GM12892 (cell line): ENCODE data around the gene SARS1.
A peak's percentile ranks its signal among the peaks of the same experiment; 100 is the strongest.
"Not testable (repeated sequence)": the region's sequence is repeated elsewhere in the genome, so short reads cannot be mapped to it uniquely, and the experiment has no call there.

Experiments
- DNase-seq: peaks from one replicate; pipeline ENCODE4 v3.0.0; 2011; ENCODE audit not compliant: insufficient read length
- FAIRE-seq: peaks from 2 replicates; lab custom pipeline; 2011; peaks lifted over from hg19 to GRCh38; lab: Jason Lieb, UNC
- POLR2A ChIP-seq: IDR thresholded peaks from 2 replicates; pipeline ENCODE4 v1.6.1; 2011; ENCODE audit warnings: low read depth, low read length, control low read depth
- POLR2AphosphoS5 ChIP-seq: IDR thresholded peaks from 2 replicates; pipeline ENCODE4 v1.6.1; 2011; ENCODE audit warnings: low read depth, low read length, control low read depth
- TAF1 ChIP-seq: IDR thresholded peaks from 2 replicates; pipeline ENCODE4 v1.6.1; 2011; ENCODE audit warnings: low read depth, mild to moderate bottlenecking, control low read depth, low read length, borderline replicate concordance

Gene SARS1

DNA sequence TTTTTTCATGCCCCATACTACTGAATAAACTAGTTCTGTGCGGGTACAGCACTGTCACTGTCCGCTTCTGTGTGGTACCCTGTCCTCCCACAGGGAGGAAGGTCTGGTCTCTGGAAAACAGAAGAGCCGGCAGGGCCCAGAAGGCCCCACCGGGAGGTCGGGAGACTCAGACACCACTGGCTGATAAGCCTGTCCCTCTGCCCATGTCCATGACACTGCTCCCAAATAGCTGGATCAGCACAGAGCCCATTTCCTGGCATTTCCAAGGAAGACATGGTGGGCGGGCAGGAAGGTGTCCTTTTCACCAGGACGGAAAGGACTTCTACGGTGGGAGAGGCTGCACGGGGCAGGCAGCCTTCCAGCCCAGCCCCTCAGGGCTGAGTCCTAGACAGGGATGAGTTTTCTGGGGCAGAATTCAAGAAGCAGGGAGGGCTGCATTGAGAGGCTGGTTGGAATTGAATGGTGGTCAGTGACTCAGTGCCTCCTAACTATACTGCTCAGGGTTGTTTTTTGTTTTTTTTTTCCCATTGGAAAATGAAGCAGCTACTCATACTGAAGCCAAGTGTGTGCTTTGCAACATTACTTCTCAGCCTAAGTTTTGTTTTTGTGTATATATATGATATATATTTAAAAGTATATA is 62.1 kb downstream of the SARS1 start:
- no peak for DNase-seq
- no peak for FAIRE-seq
- TF ChIP-seq TAF1 (no peak), POLR2AphosphoS5 (no peak)

DNA sequence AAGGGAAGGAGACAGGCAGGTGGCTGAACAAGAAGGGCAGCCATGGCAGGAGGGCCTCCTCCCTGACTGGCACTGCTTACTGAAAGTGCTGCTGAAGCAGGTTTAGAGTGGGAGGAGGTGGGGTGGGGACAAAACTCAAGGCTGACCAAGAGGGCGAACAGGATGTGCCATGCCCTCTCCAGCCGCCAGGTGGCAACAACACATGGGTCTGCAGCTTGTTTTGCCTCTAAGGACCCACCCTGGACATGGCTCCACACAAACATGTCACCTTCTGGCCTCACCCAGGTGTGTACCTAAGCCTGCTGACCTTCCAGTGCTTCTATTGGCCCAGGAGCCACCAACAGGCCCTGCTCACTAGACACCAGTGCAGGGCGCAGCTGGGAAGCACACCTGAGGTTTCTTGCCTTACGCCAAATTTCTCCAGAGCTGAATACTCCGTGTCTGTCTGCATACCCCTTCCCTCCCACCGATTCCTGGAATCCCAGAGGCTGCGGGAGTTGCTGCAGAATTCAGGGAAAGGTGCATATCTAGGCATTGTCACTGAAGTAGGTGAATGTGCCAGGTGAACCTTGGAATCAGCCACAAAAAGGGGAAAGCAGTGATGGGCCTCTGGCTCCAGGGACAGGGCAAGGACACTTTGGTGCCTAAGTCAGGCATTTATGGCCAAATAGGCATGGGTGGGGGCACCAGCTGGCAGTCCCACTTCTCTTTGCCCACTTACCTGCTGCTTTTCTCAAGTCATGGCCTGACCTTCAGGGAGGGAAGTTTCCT is 63.9 kb downstream of the SARS1 start:
- FAIRE-seq (peak; percentile 80), DNase-seq (peak; percentile 74)
- TF ChIP-seq POLR2AphosphoS5 = no peak
- no peak for TF ChIP-seq TAF1
- no peak for TF ChIP-seq POLR2A

DNA sequence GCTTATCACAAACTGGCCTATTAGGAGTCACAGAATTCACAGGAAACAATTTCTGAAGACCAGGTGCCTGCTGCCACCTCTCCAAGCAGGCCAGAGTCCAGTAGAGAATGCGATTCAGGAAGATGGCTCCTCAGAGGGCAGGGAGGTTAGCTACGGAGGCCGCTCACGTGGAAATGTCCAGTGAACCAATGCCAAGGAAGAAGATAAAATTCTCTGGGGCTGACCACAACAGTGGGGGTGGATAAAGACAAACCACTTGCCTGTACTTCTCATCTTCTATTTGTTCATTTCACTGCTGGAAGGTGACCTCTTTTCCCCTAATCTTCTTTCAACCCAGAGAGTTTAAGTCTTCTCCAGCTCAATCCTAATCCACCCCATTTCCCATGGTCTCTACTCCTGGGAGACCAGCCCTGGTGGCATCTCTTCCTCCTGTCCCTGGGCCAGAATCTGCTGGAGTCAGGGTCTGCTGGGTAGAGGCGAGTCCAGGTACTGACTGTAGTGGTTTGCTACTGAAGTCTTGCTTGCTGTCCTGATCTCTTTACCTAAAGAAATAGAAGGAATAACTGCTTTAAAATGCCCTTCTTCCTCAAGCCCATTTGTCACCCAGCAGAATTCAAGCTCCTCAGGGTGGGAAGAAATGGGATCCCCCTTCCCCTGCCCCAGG is 66.0 kb downstream of the SARS1 start:
- DNase-seq = no peak
- FAIRE-seq = no peak

DNA sequence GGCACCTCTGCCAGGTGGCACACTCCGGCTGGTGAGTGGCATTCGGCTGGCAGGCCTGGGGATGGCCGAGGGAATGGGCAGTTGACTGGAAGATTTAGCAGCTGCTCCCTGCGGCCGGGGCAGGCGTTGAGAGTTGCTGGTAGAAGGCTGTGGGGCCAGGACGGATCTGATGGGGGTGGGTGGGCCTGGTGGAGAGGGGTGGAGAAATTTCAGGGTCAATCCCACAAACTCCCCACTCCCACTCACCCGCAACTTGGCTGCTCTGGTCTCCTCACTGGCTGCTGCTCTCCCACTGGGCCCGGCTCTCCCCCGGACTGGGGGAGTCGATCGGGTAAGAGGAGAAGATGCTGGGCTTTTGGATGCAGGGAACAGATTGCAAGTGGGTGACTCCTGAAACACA is 67.1 kb downstream of the SARS1 start:
- TF ChIP-seq POLR2A = no peak
- TF ChIP-seq POLR2AphosphoS5 = no peak
- no peak for TF ChIP-seq TAF1
- no peak for DNase-seq
- no peak for FAIRE-seq

More for the DNA sequence above, 66.0 kb downstream of the SARS1 start:
- TF ChIP-seq POLR2AphosphoS5 (no peak), TAF1 (no peak), POLR2A (no peak)

DNA sequence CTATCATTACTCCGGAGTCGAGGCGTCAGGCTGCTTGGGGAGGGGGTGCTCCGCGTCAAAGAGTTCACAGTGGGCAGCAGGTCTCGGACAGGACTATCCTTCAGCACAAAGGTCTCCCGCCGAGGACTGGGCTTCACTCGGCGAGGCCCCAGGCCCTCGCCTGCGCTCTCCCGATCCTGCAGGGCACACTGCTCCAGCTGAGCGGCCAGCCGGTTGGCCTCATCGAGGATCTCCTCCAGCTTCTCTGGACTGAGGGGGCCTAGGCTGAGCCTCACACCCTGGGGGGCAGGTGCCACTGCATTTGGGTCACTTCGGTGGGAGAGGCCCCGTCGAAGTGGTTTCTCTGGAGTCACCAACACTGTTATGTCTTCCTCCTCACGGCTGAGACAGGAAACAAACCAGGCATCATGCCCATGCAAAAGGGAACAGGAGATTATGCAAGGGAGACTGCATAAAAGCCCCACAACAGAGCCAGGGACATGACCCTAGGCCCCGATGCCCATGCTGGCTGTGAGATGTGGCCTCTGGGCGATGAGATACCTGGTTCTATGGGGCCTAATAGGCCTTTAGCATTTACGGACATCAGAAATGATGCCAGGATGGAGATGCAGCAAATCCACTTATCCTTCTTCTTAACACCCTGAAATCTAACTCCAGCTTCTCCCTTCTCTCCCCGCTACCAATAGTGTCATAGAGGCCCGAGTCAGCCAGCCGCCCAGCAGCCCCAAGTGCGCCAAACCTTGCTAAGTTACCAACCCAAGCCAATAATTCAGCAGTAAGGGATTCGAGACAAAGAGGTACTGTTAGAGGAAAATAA is 68.2 kb downstream of the SARS1 start:
- TF ChIP-seq POLR2A (no peak), TAF1 (no peak), POLR2AphosphoS5 (no peak)
- no peak for DNase-seq
- FAIRE-seq = no peak

DNA sequence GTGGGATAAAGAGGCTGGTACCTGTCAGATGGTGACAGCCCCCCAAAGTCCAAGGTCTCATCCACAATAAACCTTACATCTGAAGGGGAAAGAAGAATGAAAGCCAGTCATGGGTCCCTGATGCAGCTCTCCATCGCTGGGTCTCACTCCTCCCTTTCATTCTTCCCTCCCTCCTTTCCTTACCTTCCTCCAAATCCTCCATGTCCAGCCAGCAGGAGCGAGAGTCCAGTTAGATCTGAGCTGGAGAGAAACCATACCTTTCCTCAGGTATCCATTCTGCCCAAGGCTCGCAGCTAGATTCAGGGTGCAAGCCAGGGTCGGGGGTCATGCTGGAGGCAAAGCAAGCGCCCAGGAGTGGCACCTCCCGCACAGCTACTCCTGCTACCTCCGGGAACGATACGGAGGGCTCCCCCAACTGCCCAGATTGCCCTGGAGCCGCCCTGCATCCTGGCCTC is 68.8 kb downstream of the SARS1 start:
- FAIRE-seq (no peak), DNase-seq (no peak)
- no peak for TF ChIP-seq POLR2A
- TF ChIP-seq POLR2AphosphoS5 = no peak
- TF ChIP-seq TAF1 = no peak

DNA sequence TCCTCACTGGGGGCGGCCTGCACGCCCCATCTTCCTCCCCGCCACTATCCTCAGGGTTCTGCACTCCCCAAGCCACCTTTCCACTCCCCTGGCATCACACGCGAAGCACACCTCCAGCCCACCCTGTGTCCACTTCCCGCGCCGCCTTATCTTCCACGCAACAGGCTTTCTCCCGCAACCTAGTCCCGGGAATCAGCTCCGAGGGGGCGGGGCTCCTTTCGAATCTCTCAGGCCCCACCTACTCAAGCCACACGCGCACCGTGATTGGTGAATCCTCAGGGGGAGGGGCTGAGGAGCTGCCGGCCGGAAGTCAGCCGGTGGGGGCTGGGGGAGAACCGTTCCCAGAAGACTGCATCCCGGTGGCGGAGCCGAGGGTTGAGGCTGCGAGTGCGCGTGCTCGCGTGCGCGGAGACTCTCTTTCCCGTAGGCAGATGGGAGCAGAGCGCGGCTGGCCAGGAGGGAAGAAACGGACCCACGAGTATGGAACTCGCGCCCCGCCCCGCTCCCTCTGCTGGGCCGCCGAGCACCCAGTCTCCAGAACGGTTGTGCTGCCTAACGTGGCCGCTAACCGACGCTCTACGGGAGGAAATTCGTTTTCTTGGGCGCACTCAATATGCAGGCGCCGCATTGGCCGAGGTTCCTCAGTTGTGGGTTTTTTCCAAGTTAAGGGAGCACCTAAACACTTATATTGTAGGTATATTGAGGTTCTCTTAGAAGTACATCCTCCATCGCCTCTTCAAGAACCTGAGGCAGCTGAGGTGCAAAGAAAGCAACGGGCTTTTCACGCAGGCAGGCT is 69.4 kb downstream of the SARS1 start, which contains the start of gene PSRC1:
Gene PSRC1, minus strand, starts transcription at position 194 of the 796 bp plus-strand sequence.
- TF ChIP-seq POLR2AphosphoS5 (peak; percentile 58; the same call in 1 of the 2 replicates), TAF1 (no peak), POLR2A (peak; percentile 76)
- FAIRE-seq (peak; percentile 96), DNase-seq (peak; percentile 99)

DNA sequence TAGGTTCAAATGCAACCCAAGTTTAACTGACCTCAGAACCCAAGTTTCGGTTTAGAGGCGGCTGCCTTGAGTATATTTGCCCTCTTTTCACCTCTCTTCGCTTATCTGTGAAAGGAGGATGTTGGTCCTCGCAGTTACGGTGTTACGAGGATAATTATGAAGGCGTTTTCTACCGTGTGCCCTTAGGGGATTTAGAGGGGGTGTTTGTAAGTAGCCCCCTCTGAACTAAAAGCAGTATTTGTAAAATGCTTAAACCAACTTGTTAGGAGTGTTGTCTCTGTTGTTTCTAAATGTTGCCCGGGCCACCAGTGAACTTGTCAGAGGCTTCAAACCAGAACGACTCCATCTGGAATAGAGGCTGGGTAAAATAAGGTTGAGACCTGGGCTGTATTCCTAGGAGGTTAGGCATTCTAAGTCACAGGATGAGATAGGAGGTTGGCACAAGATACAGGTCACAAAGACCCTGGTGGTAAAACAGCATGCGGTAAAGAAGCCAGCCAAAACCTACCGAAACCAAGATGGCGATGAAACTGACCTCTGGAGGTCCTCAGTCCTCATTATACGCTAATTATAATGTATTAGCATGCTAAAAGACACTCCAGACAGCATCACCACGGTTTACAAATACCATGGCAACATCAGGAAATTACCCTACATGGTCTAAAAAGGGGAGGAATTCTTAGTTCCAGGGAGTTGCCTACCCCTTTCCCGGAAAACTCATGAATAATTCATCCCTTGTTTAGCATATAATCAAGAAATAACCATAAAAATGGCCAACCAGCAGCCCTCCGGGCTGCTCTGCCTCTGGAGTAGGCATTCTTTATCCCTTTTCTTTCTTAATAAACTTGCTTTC is 70.3 kb downstream of the SARS1 start:
- no peak for DNase-seq
- peak; percentile 9 for FAIRE-seq
- no peak for TF ChIP-seq POLR2A
- TF ChIP-seq TAF1 = no peak
- no peak for TF ChIP-seq POLR2AphosphoS5

DNA sequence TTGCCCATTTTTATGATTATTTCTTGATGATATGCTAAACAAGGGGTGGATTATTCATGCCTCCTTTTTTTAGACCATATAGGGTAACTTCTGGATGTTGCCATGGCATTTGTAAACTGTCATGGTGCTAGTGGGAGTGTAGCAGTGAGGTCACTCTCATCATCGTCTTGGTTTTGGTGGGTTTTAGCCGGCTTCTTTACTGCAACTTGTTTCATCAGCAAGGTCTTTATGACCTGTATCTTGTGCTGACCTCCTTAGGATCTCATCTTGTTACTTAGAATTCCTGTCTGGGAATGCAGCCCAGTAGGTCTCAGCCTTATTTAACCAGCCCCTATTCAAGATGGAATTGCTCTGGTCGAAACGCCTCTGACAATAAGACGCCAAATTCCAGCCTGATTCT is 73.0 kb downstream of the SARS1 start:
- DNase-seq, FAIRE-seq: not testable (repeated sequence)
